ENCODE data around the gene MYCL. TPM values are rescaled to one million over a fixed set of nuclear protein-coding genes. Genes with fewer than 3 reads are reported as not detected.

The MYCL gene
- total and polyA plus RNA-seq, 2 experiments from 2014 or later, result 5.5 to 11.1 TPM

GRCh38 chr1:39845569-39846566 lies 55.8 kb downstream of the MYCL start:
- Histone ChIP-seq H3K4me1 (ENCODE audit: low read depth) (peaks cover 12% of the 10 kb centered on the region), H3K27me3 (no peaks in the 10 kb centered on the region), H3K4me3 (no peak overlapping the region), H3K36me3 (peaks cover 45% of the 10 kb centered on the region), H3K27ac (peak overlapping the region; percentile 26), H3K9me3 (ENCODE audit: low read depth) (no peaks in the 10 kb centered on the region)
- peak; percentile 93 to 97 for DNase-seq (ENCODE audit: low read depth in 1 of 2, low spot score in 1 of 2)
- TF ChIP-seq CTCF (IDR thresholded peaks at IDR 0.05; ENCODE audit: low read depth, low read length), result no peak

Other genes starting within 250 kb of the MYCL start
- 1.8 TPM in 1 of 2 replicates, not detected in the other for gene NT5C1A, start 229.8 kb downstream of the MYCL start, total RNA-seq
- gene NT5C1A, start 229.8 kb downstream of the MYCL start, polyA plus RNA-seq, result 0.16 TPM in 1 of 2 replicates, not detected in the other
- 0.04 and 0.09 TPM in 2 replicates for gene HPCAL4, start 210.5 kb downstream of the MYCL start, total RNA-seq
- gene HPCAL4, start 210.5 kb downstream of the MYCL start, polyA plus RNA-seq, result 0.06 TPM in 1 of 2 replicates, not detected in the other
- gene PPIE, start 163.0 kb downstream of the MYCL start, total RNA-seq, result 34.8 and 38.7 TPM in 2 replicates
- 68.3 and 87.9 TPM in 2 replicates for gene PPIE, start 163.0 kb downstream of the MYCL start, polyA plus RNA-seq
- 0.21 and 0.25 TPM in 2 replicates for gene OXCT2, start 130.6 kb downstream of the MYCL start, total RNA-seq
- 0.35 TPM in 1 of 2 replicates, not detected in the other for gene OXCT2, start 130.6 kb downstream of the MYCL start, polyA plus RNA-seq
- not detected in 2 replicates for gene BMP8B, start 113.1 kb downstream of the MYCL start, total RNA-seq
- gene BMP8B, start 113.1 kb downstream of the MYCL start, polyA plus RNA-seq, result 0.02 and 0.14 TPM in 2 replicates
- gene TRIT1, start 18.4 kb downstream of the MYCL start, total RNA-seq, result 9.6 and 13.5 TPM in 2 replicates
- gene TRIT1, start 18.4 kb downstream of the MYCL start, polyA plus RNA-seq, result 10.8 and 14.1 TPM in 2 replicates
- gene MFSD2A, start 53.2 kb upstream of the MYCL start, total RNA-seq, result 0.88 TPM in 1 of 2 replicates, not detected in the other
- 1.0 TPM in 1 of 2 replicates, not detected in the other for gene MFSD2A, start 53.2 kb upstream of the MYCL start, polyA plus RNA-seq
- gene CAP1, start 138.8 kb upstream of the MYCL start, total RNA-seq, result 64.2 and 81.2 TPM in 2 replicates
- gene CAP1, start 138.8 kb upstream of the MYCL start, polyA plus RNA-seq, result 92.3 and 92.8 TPM in 2 replicates
- gene PPT1, start 195.3 kb upstream of the MYCL start, total RNA-seq, result 16.5 and 18.5 TPM in 2 replicates
- 47.9 and 52.0 TPM in 2 replicates for gene PPT1, start 195.3 kb upstream of the MYCL start, polyA plus RNA-seq

Measured in cardiac muscle cell (in vitro differentiated cells and primary cell).